ENCODE results near the gene C5orf58.
"Not testable (repeated sequence)": the region's sequence is repeated elsewhere in the genome, so short reads cannot be mapped to it uniquely, and the experiment has no call there.

The C5orf58 gene

DNA sequence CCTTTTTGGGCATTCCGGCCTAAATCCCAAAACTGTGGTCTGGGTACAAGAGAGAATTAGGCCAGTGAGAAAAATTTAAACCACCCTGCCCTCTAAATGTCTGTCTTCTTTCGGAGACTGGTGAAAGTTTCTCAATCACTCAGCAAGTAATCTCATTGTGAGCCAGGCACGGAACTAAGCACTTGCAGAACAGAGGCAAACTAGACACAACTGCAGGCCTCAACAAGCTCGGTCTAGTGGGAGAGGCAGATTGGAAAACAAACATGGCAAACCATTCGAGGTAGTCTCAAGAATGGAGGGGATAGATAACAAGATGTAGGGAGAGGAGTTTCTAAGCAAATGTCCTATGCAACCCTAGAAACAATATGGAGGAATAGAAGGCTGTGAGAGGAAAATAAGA lies 8.9 kb upstream of the C5orf58 start:
- no peak for DNase-seq (ENCODE audit: low spot score)

GRCh38 chr5:170225326-170226128 lies 7.3 kb upstream of the C5orf58 start:
- DNase-seq (ENCODE audit: low spot score) = peak; percentile 70

DNA sequence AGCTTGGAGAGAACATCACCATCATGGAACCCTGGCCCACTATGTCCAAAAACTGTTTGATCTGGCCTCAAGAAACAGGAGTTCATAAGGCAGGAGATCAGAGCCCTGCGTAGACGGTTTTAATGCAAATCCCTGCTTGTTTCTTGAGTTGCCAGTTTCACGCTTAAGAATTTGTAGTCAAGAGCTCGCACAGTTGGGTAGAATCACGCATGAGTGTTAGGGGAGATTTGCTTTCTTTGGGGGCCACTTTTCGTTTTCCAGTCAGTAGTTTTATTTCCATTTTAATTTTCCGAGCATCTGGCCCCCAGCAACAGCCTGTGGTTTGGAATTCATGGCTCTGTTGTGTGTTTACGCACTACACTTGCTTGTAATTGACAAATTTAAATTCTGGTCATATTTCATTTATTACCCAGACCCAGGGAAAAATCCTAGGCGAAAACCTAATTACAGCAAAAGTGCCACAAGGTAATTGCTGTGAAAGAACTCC lies 6.6 kb upstream of the C5orf58 start:
- DNase-seq (ENCODE audit: low spot score) = no peak

DNA sequence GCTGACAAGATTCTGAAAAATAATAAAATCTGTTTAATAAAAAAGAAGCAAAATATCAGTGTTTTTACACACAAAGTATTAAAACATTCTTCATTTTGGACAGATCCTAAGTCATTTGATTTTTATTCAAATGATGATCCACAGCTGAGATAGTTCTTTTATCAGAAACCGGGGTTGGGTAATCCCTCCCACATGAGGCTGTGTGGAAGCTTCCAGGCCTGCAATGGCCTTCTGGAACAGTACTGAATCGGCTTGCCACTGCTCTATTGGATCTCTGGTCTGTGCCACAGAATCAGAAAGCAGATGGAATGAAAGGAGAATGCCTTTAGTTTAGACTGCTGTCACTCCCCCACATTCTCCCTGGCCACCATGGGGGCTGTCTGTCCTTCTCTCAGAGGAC lies 6.1 kb upstream of the C5orf58 start:
- DNase-seq (ENCODE audit: low spot score) = no peak

GRCh38 chr5:170228762-170229435 lies 3.9 kb upstream of the C5orf58 start:
- DNase-seq (ENCODE audit: low spot score) = no peak

GRCh38 chr5:170233358-170233892 lies 640 bp downstream of the C5orf58 start:
- no peak for DNase-seq (ENCODE audit: low spot score)

DNA sequence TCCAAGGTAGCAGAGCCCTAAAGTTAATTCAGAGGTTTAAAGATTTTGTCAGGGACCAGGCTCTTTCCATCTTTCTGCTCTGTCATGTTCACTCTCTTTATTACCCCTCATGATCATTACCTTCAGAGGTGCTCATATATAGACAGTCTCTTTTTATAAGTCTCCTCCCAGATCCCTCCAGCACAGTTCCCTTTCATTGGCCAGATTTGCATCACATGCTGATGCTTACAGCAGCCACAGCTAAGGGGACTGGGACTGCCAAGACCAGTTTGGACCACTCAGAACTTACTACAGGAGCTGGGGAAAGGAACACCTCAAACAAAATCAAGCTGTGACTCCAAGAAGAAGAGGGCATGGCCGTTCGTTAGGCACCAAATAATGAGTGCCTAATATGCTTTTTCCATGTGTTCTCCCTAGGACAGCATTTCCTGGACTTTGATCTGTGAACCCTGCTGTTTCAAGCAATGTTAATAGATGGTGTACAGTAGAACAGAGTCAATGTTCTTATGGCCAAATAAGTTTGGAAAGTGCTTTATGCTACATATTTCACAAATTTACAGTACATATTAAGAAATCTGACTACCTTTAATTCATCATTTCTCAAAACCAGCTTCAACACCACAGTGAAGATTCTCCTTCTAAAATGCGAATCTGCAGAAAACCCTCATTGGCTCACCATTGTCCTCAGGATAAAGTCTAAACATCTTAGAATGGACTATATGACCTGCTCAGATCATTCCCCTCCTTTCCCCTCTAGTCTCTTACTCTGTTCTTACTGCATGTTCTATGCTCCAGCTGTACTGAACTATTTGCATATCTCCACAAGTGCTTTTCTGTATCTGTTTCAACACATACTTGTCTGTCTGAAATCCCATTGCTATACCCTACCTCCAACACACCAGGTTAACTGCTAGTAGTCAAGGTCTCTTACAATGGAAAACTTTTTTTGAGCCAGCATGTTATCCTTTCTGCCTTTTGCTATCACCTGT lies 3.4 kb downstream of the C5orf58 start:
- DNase-seq (ENCODE audit: low spot score) = no peak

DNA sequence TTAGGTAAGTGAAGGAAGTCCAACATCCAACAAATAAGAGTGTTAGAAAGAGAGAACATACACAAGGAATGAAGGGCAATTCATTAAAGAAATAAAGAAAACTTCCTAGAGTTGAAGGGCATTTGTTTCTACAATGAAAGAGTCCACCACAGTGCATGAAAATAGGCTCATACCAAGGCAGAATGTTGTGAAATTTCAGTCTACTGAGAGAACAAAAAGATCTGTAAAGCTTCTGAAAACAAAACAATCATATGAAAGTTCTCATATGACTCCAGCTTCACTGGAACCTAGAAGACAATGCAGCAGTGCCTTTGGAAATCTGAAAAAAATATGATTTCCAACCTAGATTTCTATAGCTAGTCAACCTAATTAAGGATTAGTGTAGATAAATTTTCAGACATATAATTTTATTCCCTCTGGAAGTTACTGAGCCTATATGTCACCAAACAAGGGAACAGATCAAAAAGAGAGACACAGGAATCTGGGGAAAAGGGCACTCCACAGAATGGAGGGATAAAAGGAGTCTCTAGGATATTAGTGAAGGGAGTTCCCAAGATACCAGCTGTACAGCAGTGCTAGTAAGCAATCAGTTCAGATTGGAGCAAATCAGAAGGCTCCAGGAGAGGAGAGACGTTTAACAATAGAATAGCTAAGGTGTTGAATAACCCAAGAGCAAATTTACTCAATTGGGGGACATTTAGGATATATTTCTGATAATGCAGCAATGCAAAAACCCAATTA lies 5.8 kb downstream of the C5orf58 start:
- no peak for DNase-seq (ENCODE audit: low spot score)

- not testable (repeated sequence) for DNase-seq (ENCODE audit: low spot score)
Measured at GRCh38 chr5:170245436-170245835, 12.7 kb downstream of the C5orf58 start.

DNA sequence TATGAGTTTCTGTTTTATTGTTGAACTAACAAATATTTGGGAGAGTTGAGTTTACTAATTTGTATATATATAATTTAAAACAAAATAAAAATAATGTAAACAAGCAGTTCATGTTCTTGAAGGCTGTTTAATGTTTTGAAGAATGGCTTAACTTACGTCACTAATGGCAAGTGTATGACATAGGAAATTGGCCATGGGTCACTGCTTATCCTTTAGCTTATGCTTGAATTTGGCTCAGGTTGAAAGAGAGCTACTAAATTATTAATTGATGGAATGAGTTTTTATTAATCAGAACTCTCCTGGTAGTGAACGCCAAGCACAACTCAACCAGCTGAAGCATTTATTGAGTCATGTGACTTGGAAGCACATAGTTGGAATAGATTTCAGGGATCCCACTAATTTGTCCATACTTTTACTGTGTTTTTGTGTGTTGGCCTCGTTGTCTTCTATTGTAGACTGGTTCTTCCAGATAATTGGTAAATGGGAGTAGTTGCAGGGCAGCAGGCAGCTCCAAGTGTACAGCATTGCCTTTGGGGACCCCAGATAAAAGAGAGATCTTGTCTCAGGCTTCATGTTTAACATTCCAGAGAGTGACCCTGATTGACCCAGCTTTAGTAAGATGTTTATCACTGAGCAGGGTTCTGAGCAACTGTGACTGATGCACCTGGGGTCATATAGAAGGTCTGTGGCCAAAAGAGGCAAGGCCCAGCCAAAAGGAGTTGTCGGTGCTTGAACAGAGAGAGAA lies 13.5 kb downstream of the C5orf58 start:
- DNase-seq (ENCODE audit: low spot score) = no peak

GRCh38 chr5:170247363-170247762 lies 14.6 kb downstream of the C5orf58 start:
- DNase-seq (ENCODE audit: low spot score) = no peak

- DNase-seq (ENCODE audit: low spot score) = no peak
Measured at GRCh38 chr5:170248172-170248930, 15.6 kb downstream of the C5orf58 start.

DNA sequence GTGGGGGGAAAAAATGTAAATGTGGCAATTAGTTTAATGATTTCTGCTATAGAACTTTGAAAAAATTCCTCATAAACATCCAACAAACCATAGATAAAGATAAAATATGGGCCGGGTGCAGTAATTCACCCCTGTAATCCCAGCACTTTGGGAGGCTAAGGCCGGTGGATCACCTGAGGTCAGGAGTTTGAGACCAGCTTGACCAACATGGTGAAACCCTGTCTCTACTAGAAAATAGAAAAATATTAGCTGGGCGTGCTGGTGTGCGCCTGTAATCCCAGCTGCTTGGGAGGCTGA lies 16.1 kb downstream of the C5orf58 start:
- not testable (repeated sequence) for DNase-seq (ENCODE audit: low spot score)

DNA sequence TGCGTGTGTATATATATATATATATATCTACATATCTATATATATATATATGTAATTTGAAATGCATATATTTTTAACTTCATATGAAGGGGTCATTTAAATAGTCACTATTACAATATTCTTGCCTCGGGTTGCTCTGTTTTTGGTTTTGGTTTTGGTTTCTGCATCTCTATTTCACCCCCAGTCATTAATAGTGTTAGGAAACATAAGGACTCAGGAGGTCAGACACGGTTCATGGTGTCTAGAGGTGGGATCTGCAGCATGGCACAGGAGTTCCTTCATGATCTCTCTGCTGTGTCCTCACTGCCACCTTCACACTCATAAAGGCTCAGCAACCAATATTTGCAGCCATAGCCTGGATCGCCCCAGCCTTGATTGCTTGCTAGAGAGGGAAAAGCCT lies 16.6 kb downstream of the C5orf58 start:
- no peak for DNase-seq (ENCODE audit: low spot score)

GRCh38 chr5:170250810-170251317 lies 18.1 kb downstream of the C5orf58 start:
- no peak for DNase-seq (ENCODE audit: low spot score)

DNA sequence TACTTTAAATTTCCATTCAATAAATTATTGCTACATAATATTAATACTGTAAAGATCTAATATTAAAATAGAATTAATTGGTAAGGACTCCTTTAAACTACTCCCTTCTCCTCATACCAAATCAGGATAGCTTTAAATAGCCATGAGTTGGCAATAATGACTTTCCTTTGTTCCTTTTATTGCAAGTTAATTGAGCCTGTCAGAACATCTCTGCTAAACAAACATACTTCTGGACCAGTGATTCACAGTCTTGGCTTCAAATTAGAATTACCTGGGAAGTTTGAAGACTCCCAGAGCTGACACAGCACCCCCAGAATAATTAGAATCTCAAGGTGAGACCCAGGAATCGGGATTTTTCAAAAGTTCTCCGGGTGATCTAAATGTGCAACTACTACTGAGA lies 18.7 kb downstream of the C5orf58 start:
- no peak for DNase-seq (ENCODE audit: low spot score)

- DNase-seq (ENCODE audit: low spot score) = no peak
Measured at GRCh38 chr5:170252109-170252508, 19.3 kb downstream of the C5orf58 start.

- no peak for DNase-seq (ENCODE audit: low spot score)
Measured at GRCh38 chr5:170252720-170253350, 20.1 kb downstream of the C5orf58 start.

- no peak for DNase-seq (ENCODE audit: low spot score)
Measured at GRCh38 chr5:170254056-170254455, 21.3 kb downstream of the C5orf58 start.
